Measurements from ENCODE around the gene AMPD3.
"Not testable (repeated sequence)": the region's sequence is repeated elsewhere in the genome, so short reads cannot be mapped to it uniquely, and the experiment has no call there.

AMPD3 gene

DNA sequence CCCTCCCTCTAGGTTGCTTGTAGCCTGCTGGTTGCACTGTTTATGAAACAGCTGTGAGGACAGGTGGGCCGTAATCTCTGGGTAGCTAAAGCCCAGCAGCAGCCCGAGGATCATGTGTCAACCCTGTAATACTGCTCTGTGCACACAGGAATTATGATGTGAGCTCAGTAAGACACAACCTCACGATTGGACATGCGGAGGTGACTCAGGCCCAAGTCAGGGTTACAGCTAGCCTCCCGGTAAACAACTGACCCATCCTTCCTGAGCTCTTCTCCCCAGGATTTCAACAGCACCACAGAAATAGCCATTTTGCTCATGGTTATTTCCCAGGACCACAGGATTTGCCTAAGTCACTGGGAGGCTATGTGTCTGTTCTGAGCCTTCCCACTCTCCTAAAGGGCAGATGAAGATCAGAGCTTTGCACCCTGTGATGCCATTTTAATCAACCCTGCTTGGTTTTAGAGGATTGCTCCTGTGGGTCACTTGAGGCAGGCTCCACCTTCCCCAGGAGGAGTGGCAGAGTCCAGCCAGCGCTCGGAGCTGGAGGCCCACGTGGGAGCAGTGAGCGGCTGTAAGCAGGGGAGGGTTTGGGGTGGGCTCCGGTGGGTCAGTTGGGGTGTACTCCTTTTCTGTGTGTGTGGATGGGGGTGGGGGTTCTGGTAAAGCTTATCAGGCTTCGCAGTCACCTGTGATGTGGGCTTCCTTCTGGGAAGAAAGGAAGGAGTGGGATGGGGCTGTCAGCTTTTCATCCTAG, at the start of gene AMPD3:
TSS of gene AMPD3 (plus strand) at position 387 of the 754 bp plus-strand sequence. CDS start 6,256 bp downstream, outside the sequence.
- DNase-seq, result peak; percentile 49

GRCh38 chr11:10405865-10406592, 49.0 kb upstream of the AMPD3 start:
- DNase-seq, result peak; percentile 78

DNA sequence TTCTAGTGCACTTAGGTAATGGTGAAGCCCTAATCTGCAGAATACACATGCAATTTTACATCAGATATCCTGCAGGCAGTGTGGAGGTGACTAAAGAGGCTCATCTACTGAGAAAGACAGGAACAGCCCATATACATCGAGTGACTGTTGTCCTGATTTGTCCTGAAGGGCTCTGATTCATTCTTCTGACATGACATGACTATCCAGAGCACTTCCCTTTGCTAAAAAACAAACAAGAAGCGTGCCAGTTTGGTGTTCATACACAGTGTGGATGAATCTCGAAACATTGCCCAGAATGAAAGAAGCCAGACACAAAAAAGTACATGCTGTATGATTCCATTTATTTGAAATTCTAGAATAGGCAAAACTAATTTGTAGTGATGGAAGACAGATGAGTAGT, 48.0 kb upstream of the AMPD3 start:
- no peak for DNase-seq

- no peak for DNase-seq
Observed at GRCh38 chr11:10407749-10408685, 47.0 kb upstream of the AMPD3 start.

DNA sequence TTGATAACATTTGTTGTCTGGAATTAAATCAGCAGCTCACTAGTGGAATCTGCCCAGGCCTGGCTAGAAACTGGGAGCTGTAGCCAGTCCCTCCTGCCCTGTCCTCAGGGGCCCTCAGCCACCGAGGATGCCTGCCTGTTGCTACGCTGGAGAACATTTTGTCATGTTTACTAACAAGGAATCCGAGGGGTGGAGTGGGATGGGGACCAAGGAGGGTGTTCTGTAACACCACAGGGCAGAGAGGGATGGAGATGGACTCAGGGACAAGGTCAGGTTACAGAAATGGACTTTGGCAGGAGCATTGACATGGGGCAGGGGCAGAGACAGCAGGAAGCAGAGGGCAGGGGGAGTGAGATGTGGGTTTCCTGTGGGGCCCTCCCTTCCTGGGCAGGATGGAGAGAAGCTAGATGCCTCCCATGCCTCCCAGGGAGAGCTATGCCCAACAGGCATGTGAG, 45.8 kb upstream of the AMPD3 start:
- DNase-seq, result no peak

DNA sequence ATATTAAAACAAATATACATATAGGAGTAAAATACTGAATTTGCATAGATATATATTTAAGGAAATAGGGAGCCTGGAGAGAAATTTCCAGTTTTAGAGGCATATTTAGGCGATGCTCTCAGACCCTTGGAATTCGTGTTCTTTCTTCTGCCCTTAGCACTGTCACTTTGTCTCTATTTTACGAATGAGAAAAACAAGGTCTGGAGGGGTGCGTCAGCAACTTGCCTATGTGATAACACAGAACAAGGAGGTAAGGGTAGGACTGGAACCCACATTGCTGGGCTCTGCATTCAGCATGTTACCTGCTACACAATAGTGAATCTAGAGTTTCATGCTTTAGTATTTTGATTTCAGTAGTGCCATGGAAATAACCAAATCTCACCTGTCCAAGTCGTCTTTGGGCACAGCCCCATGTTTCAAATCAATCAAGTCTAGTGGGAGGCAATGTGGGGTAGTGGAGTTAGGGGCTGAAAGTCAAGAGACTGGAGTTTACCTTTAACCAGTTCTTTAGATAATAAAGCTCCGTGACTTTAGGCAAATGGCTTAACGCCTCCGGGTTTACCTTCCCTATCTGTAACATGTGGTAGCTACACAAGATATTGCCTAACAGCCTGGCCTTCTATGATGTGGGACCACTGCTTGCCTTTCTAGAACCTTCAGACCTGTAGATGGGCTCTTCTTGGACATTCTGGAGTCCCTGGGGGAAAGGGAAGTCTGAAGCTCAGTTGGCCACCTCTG, 44.8 kb upstream of the AMPD3 start:
- no peak for DNase-seq

GRCh38 chr11:10410844-10411200, 44.2 kb upstream of the AMPD3 start:
- DNase-seq, result no peak

GRCh38 chr11:10412266-10412665, 42.8 kb upstream of the AMPD3 start:
- DNase-seq, result no peak

- DNase-seq, result no peak
Observed at GRCh38 chr11:10413268-10413667, 41.8 kb upstream of the AMPD3 start.

DNA sequence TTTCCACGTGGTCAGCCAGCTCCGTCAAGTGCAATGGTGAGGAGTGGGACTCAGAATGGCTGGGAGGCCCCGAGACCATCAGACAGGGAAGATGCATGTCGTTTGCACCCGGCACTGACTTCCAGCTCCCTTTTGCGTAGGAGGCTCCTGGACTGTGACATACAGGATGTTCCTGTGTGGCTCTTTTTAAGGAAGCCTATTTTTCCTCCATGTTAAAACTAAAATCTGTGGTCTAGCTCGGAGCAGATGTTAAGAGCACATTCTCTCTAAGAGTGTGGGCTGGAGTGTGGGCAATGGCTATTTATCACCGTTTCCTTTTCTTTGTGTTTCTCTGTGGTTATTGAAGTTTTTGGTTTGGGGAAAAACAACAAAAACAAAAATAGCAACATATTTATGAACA, 40.9 kb upstream of the AMPD3 start:
- DNase-seq, result no peak

DNA sequence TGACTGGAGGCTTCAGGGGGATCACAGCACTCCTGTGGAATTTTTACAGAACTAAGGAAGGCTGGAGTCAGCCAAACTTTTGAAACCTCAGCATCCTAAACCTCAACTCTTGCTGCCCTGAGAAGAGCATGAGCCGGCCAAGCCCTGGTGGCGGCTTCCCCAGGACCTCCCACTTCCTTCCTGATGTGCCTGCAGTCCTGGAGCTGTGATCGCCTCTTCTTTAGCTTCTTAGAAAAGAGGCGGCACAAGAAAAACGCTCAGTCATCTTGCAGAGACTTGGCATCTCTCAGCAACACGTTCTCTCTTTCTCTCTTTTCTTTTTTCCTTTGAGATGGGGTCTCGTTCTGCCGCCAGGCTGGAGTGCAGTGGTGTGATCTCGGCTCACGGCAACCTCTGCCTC, 40.4 kb upstream of the AMPD3 start:
- no peak for DNase-seq

DNA sequence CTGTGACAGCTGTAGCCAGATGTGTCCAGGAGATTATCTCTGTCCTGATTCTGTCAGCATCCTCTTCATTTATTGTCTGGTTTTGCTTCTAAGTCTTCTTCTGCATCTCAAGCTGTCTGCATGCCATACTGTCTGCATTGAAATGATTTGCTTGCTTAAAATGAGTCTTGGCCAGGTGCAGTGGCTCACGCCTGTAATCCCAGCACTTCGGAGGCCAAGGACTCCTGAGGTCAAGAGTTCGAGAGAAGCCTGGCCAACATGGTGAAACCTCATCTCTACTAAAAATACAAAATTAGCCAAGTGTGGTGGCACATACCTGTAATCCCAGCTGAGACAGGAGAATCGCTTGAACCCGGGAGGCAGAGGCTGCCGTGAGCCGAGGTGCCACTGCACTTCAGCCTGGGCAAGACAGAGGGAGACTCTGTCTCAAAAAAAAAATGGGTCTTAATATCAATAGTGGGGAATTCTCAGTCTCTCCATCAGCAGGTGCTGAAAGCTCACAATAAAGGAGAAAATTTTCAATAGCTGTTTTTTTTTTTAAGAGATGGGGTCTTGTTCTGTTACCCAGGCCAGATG, 39.2 kb upstream of the AMPD3 start:
- no peak for DNase-seq

GRCh38 chr11:10418259-10418949, 36.7 kb upstream of the AMPD3 start:
- DNase-seq, result no peak

DNA sequence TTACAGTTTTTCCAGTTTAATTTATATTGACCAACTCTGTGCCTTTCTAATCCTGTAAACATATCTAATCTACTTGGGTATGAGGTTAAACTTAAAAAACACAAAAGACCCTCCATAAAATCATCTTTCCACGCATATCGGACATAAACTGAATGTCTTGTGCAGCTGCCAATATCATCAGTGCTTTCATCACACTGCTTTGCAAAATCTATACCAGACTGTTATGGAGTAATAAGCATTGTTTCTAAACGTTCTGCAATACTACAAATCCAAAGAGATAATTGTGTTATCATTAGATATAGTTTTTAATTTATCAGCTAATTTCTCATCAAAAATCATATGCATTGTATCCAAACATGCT, 36.1 kb upstream of the AMPD3 start:
- no peak for DNase-seq

DNA sequence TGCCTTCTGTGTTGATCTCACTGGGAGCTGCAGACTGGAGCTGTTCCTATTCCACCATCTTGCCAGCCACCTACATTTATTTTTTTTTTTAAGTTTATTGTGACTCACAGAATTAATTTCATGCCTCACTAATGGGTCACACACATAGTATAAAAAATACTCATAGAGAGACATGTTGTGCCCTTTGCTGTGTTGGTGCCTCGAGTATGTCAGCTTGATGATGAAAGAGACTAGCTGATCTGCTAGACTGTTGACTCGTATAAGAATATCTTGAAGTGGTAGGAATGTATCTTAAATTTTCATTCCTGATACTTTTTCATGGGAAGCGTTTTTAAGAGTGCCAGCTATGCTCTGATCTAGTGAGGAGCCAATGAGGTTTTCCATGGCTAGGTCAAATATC, 28.6 kb upstream of the AMPD3 start:
- DNase-seq, result no peak

GRCh38 chr11:10428453-10428852, 26.6 kb upstream of the AMPD3 start:
- DNase-seq, result no peak

DNA sequence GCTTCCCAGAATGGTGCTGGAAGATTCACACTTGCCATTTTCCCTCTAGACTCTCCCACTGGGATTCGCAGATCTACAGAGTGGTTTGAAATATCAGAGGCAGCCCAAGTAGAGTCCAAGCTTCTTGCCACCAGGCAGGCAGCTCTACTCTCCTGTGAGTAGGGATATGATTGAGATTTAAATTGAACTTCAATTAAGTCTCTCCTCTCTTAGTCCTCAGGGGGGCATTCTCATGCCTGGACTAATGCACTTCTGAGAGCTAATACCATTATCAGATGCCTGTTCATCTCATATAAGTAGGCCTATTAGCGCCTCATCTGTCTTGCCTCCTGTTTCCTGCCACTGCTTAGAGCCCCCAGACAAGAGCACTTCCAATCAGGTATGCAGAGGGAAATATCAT, 25.5 kb upstream of the AMPD3 start:
- no peak for DNase-seq

DNA sequence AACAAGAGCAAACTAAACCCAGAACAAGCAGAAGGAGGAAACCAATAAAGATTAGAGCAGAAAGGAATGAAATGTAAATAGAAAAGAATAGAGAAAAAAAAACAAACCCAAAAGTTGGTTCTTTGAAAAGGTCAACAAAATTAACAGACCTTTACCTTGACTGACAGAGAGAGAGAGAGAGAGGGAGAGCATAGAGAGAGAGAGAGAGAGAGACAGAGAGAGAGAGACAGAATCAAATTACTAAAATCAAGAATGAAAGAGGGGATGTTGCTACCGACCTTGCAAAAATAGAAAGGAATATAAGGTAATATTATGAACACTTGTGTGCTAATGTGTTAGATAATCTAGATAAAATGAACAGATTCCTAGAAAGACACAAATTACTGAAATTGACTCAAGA, 22.6 kb upstream of the AMPD3 start:
- DNase-seq, result no peak

- no peak for DNase-seq
Observed at GRCh38 chr11:10432971-10433370, 22.1 kb upstream of the AMPD3 start.

DNA sequence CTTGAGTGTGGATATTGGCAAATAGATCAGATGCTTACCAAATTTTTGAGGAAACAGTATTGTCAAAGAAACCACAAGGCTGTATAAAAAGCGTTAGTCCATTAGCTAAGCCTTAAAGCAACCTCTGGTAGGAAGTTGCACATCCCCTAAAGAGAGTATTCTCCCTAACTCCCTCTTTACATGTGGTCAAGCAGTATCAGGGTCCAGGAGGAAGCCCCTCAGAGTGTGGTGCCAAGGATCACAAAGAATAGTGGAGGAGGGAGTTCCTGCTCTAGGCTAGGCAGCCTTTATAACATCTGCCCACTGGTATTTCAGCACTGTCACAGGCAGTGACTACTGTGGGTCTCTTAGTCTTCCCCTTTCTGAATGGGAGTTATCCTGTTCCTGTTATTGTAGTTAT, 18.8 kb upstream of the AMPD3 start:
- no peak for DNase-seq

DNA sequence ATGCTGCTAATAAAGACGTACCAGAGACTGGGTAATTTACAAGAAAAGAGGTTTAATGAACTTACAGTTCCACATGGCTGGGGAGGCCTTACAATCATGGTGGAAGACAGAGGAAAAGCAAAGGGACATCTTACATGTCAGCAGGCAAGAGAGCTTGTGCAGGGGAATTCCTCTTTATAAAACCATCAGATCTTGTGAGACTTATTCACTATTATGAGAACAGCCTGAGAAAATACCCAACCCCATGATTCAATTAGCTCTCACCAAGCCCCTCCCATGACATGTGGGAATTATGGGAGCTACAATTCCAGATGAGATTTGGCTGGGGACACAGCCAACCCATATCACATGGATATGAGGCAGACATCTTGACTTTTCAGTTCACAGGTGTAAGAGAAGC, 18.4 kb upstream of the AMPD3 start:
- not testable (repeated sequence) for DNase-seq

DNA sequence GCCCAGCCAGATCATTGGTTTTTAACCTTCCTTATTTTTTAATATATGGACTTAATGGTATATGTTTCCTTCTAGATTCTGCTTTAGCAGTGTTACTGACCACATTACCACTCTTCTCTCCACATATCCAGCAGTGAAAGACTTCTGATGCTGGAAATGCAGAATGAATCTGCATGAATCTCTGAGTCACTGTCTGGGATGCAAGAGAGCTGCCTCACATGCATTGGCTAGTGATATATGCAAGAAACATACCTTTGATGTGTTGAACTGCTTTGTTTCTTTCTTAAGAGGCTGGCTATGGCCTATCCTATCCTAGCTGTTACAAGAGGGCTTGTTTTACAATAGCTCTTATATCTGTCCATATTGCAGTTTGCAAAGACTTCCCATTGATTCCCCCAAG, 16.6 kb upstream of the AMPD3 start:
- no peak for DNase-seq
